T-helper 1 cell treated with Interleukin-12 subunit alpha and Interleukin-12 subunit beta and Interleukin-4 antibody, amounts not matched to agents 30 ng/mL and 1 ng/mL, for 36 hours (primary cell): Measurements from ENCODE around the gene FEM1B. TPM values are rescaled to one million over a fixed set of nuclear protein-coding genes. Genes with fewer than 3 reads are reported as not detected.

Experiments
- intact Hi-C: fragments of 100-400 bp; cut with micrococcal nuclease; formaldehyde crosslinking; loops from one replicate; pipeline ENCODE4 v1.15.1; 2024
- total RNA-seq: library from RNA; stranded (reverse); gene quantifications from 2 replicates; pipeline ENCODE4 v1.2.3, GENCODE V29; 2022

FEM1B gene
- total RNA-seq, 1 donor from 2014 or later, result 50.9 TPM

DNA sequence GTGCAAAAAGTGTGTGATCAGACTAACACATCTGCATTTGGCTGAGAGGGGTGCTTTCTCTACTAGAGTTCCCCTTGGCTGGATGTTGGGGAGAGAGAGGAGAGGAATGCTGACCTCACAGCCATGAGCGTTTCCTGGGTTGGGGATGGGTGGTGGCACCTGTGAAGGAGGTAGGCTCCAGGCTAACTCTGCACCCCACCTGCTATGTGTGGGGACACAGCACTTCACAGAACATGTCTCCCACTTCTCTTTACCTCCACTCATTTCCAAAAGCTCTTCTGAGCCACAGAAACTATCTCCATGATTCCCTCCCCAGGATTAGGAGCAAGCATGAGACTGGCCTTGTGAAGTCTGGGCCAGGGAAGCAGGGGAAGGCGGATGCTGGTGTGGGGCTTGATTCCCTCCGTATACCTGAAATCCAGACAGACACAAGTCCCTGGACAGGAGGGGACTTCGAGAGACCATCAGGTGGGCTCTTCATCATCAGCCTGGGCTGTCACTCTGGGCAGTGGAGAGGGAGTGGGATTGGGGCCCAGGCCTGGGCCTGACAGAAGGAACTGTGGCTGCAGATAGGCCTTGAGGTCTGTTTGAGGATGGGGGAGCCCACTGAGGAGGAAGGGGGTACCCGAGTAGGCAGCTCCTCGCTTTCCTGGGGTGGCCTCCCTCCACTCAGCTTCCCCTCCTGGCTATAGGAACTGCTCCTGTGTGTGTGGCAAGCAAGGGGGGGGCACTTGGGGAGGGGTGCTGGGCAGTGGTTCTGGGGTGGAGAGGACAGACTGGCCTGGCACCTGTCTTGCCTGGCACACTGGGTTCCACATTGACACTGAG, 40.7 kb downstream of the FEM1B start:
- intact Hi-C loops, result no loop called here

GRCh38 chr15:68318931-68319909, 41.7 kb downstream of the FEM1B start:
- intact Hi-C loops, result no loop called here

DNA sequence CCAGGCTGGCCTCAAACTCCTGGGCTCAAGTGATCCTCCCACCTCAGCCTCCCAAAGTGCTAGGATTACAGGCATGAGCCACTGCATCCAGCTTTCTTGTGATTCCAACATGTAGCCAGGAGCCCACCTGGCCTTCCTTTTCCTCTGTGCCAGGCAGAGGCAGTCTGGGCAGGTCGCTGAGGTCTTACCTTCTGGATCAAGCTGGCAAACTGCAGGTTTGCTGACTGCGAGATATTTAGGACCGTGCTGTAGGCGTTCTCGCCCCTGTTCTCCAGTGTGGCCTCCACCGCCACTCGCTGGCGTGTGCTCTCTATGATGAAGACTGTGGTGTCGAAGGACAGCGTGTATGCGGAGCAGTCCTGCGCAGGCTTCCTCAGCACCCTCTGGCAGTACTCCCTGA, 42.5 kb downstream of the FEM1B start:
- intact Hi-C loops, result no loop called here

DNA sequence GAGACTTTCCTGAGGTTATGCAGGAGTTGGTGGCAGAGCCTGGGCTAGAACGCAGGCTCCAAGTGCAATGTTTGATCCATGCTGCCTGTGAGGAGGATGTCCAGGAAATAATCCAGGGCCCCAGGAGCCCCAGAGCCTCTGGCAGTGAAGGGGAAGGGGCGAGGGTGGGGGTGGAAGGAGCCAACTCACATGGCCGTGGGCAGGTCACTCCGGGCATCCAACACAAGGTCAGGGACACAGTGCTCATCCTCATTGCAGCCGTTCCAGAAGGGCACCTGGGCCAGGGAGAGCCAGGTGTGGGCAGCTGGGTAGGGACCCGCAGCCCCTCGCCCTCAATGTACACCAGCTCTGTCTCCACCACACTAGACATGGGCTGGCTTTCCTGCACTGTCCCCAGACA, 43.7 kb downstream of the FEM1B start:
- intact Hi-C loops, result no loop called here

DNA sequence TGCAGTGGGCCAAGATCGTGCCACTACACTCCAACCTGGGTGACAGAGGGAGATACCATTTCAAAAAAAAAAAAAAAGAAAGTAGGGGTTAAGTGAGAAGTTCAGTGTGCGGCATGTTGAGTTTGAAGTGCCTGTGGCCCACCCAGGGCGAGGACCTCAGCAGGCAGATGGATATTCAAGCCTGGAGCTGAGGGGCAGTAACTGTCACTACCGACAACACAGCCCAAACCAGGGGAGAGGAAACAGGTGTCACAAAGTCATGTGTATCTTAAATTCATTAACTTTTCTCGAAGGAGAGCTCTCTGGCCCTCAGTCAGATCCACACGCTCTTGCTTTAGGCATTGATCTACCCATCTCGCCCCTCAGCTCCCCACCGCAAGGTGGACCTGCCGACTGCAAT, 45.3 kb downstream of the FEM1B start:
- intact Hi-C loops, result no loop called here

- intact Hi-C loops, result no loop called here
These were observed 48.2 kb downstream of the FEM1B start for GRCh38 chr15:68325726-68326125.

DNA sequence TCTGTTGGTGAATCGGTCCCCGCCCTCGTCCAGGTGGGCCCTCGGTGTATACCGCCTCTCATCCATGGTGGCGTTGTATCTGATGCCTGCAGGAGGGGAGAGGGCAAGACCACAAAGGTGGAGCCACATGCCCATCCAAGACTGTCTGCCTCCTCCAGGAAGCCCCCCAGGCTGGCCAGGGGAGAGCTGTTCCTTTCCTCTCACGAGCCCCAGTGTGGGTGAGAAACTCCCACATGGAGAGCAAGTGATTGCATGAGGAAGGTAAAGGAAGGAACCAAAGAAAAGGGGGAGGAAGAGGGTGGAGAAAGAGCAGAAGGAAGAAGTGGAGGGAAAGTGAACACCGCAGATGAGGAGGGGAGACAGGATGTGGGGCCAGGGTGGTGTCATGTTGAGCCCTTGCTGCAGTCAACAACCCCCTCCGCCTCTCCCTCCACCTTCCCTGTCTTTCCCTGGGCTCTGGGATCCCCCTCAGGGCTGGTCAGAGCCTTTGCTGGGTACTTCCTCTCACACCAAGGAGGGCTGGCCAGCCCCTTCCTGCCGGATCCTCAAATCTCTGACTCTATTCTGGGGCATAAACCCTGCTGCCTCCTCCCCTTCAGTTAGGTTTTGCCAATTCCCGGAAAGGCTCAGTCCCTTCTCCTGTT, 49.3 kb downstream of the FEM1B start:
- intact Hi-C loops, result no loop called here

DNA sequence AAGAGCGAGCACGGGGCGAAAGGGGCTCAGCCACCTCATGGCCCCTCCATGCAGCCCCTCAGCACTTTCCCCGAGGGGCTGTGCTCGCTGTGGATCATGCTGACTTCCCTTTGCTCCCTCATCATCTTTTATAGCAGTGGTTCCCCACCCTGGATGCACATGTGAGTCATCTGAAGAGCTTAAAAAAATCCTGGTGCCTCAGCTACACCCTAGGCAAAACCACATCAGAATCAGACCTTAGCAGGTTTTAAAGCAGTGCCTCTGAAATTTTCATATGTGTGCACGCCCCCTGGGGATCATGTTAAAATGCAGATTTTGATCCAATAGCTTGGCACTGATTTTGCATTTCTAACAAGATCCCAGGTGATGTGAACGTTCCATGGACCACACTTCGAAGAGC, 50.9 kb downstream of the FEM1B start:
- intact Hi-C loops, result loop anchor here (1.0 kb wide), 3 partner anchors 22 to 55 kb away; no protein-coding TSS in a partner anchor

GRCh38 chr15:68328964-68329363, 51.4 kb downstream of the FEM1B start:
- intact Hi-C loops, result loop anchor here (1.0 kb wide), 3 partner anchors 23 to 54 kb away; no protein-coding TSS in a partner anchor

- intact Hi-C loops, result no loop called here
These were observed 52.9 kb downstream of the FEM1B start for GRCh38 chr15:68330416-68330815.

DNA sequence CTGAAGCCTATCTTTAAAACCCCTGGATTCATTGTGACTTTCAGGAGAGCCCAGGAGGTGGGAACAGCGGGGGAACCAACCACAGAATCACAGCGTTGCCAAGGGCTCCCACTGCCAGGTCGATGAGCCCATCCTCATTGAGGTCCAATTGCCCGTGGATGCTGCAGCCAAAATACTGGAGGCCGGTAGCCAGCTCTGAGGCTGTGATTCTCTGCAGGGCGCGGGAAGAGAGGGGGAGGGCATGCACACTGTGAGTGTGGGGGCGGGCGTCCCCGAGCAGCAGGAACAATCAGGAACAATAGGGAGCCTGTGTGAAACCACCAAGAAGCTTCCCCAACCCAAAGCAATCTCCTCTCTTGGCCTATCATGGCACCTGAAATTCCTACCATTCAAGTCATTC, 53.4 kb downstream of the FEM1B start:
- intact Hi-C loops, result no loop called here

DNA sequence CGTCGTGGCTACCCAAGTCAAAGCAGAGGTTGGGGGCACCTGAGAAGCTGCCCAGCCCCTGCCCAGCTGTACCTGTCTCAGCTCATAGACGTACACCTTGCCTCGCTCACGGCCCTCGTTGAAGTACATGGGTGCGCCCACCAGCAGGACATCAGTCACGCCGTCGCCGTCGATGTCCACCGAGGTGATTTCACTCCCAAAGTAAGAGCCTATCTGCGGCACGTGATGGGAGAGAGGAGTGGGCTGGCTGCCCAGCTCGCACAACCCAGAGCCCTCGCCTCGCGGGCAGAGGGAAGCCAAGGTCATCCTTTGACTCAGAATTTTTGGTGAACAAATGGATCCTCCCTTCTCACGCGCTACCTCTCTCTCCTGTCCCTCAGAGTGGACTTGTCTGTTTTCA, 54.7 kb downstream of the FEM1B start:
- intact Hi-C loops, result no loop called here

DNA sequence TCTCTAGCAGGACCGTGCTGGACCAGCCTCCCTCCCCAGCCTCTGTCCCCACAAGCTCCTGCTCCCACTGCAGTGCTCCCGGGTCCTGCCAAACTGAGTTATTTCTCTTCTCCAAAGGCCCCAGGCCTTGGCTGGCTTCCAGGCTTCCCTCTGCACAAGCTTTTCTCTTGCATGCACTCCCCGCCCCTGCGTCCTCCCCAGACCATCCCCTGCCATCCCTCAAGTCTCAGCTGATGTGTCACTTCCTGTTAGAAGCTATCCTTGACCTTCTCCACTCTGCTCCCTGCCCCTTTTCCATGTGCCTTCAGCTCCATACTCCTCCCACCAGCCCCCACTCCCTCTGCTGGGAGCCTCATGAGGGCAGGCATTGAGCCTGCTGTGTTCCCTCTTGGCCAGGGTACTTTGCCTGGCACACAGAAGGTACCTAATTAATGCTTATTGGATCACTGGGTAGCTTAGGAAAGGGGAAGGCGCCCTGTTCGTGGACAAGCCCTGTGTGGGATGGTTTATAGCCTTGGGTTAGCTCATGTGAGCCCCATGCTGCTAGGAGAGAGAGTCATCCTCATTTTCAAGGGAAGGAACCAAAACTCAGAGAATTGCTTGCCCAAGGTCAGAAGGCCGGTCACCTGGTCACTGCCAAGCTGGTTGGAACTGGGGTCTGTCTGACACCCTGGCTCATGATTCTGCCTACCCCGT, 56.4 kb downstream of the FEM1B start:
- intact Hi-C loops, result no loop called here

DNA sequence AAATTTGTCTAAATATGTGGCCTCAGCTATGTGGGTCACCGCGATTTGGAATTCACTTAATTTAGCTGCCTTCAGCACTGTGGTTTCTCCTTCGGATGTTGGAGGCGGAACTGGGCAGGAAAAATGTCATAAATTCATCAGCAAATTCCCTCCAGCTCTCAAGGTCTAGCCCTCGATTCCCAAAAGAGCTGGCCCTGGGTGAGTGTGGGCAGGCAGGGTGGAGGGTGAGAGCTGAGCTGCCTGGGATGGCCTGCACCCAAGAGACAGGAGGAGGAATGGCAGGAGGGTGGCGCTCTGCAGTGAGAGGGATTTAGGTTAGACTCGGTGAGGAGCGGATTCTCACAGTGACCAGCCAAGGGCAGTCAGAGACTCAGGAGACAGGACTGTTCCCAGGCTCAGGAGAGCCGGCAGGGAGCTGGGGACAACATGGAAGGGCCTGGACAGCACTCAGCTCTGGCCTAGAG, 57.1 kb downstream of the FEM1B start:
- intact Hi-C loops, result no loop called here

- intact Hi-C loops, result no loop called here
These were observed 57.7 kb downstream of the FEM1B start for GRCh38 chr15:68335251-68335650.

DNA sequence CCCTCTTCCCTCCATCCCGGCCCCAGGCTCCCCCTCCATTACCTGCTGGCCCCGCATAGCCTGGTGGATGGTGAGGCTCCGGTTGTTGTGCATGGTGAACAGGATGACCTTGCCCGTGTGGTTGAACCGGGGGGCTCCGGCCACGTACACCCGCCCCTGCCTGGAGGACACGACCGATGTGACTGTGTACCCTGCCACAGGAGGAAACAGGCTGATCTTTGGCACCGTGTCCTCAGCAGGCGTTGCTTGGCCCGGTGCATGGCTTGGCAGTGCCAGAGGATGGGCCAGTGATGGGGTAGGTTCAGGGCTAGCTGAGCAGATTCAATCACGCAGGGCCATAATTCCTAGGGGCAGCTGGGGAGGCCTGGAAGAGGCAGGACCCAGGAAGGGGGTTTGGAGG, 58.1 kb downstream of the FEM1B start:
- intact Hi-C loops, result no loop called here

GRCh38 chr15:68336516-68336915, 59.0 kb downstream of the FEM1B start:
- intact Hi-C loops, result no loop called here

GRCh38 chr15:68337826-68338225, 60.3 kb downstream of the FEM1B start:
- intact Hi-C loops, result no loop called here

GRCh38 chr15:68339481-68339880, 61.9 kb downstream of the FEM1B start:
- intact Hi-C loops, result no loop called here

DNA sequence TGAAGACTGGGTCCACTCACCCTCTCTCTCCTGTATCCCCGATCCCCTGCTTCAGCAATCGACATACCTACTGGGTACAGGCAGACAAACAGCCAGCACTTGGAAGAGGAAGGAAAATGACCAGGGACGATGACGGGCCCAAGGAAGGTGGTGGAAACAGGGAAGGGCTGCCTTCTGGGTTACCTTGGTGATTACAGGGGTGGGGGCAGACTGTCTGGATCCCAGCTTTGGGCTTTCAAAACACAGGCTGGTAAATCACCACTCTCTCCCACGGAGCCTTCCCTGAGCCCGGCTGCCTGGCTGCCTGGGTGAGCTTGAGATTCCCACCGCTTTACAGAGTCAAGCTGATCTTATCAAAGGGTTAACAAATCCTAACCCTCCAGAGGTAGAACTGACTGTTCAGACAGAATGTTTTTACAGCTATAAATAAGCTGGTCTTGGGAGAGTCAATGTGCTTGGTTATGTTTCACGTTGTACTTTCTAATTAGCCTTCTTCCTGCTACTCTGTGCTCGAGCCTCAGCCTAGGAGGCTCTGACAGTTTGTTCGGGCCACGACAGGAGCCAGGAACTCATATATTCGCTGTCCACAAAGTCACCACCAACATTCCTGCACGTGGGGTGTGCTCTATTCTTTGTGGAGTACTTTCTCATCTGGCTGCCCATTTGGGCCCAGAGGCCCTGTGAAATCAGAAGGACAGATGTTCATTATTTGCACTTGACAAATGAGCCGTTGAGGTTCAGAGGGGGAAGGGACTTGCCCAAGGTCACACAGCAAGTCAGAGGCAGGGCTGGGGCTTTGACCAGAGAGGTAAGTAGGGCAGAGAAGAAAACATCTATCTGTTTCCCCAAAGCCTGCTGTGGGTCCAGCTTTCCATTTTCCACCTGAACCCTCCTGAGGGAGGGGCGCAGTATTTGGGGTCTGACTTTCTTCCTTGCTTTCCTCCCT, 63.5 kb downstream of the FEM1B start:
- intact Hi-C loops, result no loop called here
